ENCODE data around the gene CLEC2D. TPM values are rescaled to one million over a fixed set of nuclear protein-coding genes. Genes with fewer than 3 reads are reported as not detected.
"Not testable (repeated sequence)": the region's sequence is repeated elsewhere in the genome, so short reads cannot be mapped to it uniquely, and the experiment has no call there.

The CLEC2D gene
- total and polyA plus RNA-seq, 4 donors: 0.16 to 3.7 (median 3.0) TPM

- no peaks in the 10 kb centered on the region for H3K9me3 ChIP-seq (ENCODE audit: control insufficient read depth in 4 of 4, low read length in 3 of 4)
- H3K4me3 ChIP-seq (ENCODE audit: low read depth in 1 of 3, low read length in 3 of 3): no peak overlapping the region
- no peak overlapping the region for H3K9ac ChIP-seq (ENCODE audit: low read depth in 1 of 2, low read length in 2 of 2)
- H3K27ac ChIP-seq (ENCODE audit: low read depth in 1 of 2, low read length in 2 of 2): no peak overlapping the region
- no peaks in the 10 kb centered on the region for H3K36me3 ChIP-seq (ENCODE audit: control insufficient read depth in 4 of 4, insufficient read depth in 3 of 4, low read depth in 1 of 4, low read length in 3 of 4)
- peaks cover under 1 to 7% (median 4%) of the 10 kb centered on the region in 4 donors for H3K4me1 ChIP-seq (ENCODE audit: control insufficient read depth in 4 of 4, insufficient read depth in 4 of 4, low read length in 3 of 4)
- no peak for DNase-seq (ENCODE audit: low spot score)
- no peak for TF ChIP-seq NR2F2 (IDR thresholded peaks at IDR 0.05)
- no peak for TF ChIP-seq RXRA (IDR thresholded peaks at IDR 0.05)
- no peak for TF ChIP-seq CTCF (IDR thresholded peaks at IDR 0.05; ENCODE audit: low read depth, low read length, missing input control)
- TF ChIP-seq TAF1 (conservative IDR thresholded peaks at IDR 0.05): no peak
- TF ChIP-seq RAD21 (IDR thresholded peaks at IDR 0.05): no peak
- TF ChIP-seq GABPA (IDR thresholded peaks at IDR 0.05 in 1 of 2, conservative IDR thresholded peaks at IDR 0.05 in 1 of 2): no peak
- TF ChIP-seq ATF3 (IDR thresholded peaks at IDR 0.05): no peak
- no peak for TF ChIP-seq HNF4A (conservative IDR thresholded peaks at IDR 0.05)
- no peak for TF ChIP-seq YY1 (IDR thresholded peaks at IDR 0.05)
- TF ChIP-seq FOXA2 (IDR thresholded peaks at IDR 0.05): no peak
- no peak for TF ChIP-seq SP1 (IDR thresholded peaks at IDR 0.05)
- TF ChIP-seq FOXA1 (IDR thresholded peaks at IDR 0.05): no peak
- H3K27me3 ChIP-seq (ENCODE audit: control insufficient read depth in 4 of 4, insufficient read depth in 4 of 4, low read length in 3 of 4): no peaks in the 10 kb centered on the region
Measured at GRCh38 chr12:9643266-9643660, 26.2 kb upstream of the CLEC2D start.

- H3K27ac ChIP-seq (ENCODE audit: low read depth in 1 of 2, low read length in 2 of 2); H3K36me3 ChIP-seq (ENCODE audit: control insufficient read depth in 4 of 4, insufficient read depth in 3 of 4, low read depth in 1 of 4, low read length in 3 of 4); H3K4me3 ChIP-seq (ENCODE audit: low read depth in 1 of 3, low read length in 3 of 3); H3K9ac ChIP-seq (ENCODE audit: low read depth in 1 of 2, low read length in 2 of 2); H3K9me3 ChIP-seq (ENCODE audit: control insufficient read depth in 4 of 4, low read length in 3 of 4); DNase-seq (ENCODE audit: low spot score); H3K27me3 ChIP-seq (ENCODE audit: control insufficient read depth in 4 of 4, insufficient read depth in 4 of 4, low read length in 3 of 4): not testable (repeated sequence)
- H3K4me1 ChIP-seq (ENCODE audit: control insufficient read depth in 4 of 4, insufficient read depth in 4 of 4, low read length in 3 of 4): peaks cover 3 to 12% (median 8%) of the 10 kb centered on the region in 4 donors
- 87% methylated on average over 1 of the region's 1 CpG for WGBS
Measured at GRCh38 chr12:9644985-9645551, 24.4 kb upstream of the CLEC2D start.

- 51% methylated on average over 13 of the region's 13 CpGs for WGBS
- DNase-seq (ENCODE audit: low spot score): no peak
- Histone ChIP-seq H3K27me3 (ENCODE audit: control insufficient read depth in 4 of 4, insufficient read depth in 4 of 4, low read length in 3 of 4) (no peaks in the 10 kb centered on the region), H3K4me1 (ENCODE audit: control insufficient read depth in 4 of 4, insufficient read depth in 4 of 4, low read length in 3 of 4) (peaks cover 3 to 12% (median 8%) of the 10 kb centered on the region in 4 donors), H3K9ac (ENCODE audit: low read depth in 1 of 2, low read length in 2 of 2) (peak overlapping the region; percentile 62 to 75), H3K36me3 (ENCODE audit: control insufficient read depth in 4 of 4, insufficient read depth in 3 of 4, low read depth in 1 of 4, low read length in 3 of 4) (no peaks in the 10 kb centered on the region), H3K9me3 (ENCODE audit: control insufficient read depth in 4 of 4, low read length in 3 of 4) (no peaks in the 10 kb centered on the region), H3K27ac (ENCODE audit: low read depth in 1 of 2, low read length in 2 of 2) (peak overlapping the region; percentile 74 to 75), H3K4me3 (ENCODE audit: low read depth in 1 of 3, low read length in 3 of 3) (peak overlapping the region in 2 of 3 donors; percentile 64 to 78)
- no peak for TF ChIP-seq NR2F2 (IDR thresholded peaks at IDR 0.05)
- no peak for TF ChIP-seq ATF3 (IDR thresholded peaks at IDR 0.05)
- no peak for TF ChIP-seq FOXA1 (IDR thresholded peaks at IDR 0.05)
- TF ChIP-seq CTCF (IDR thresholded peaks at IDR 0.05; ENCODE audit: low read depth, low read length, missing input control): no peak
- no peak for TF ChIP-seq FOXA2 (IDR thresholded peaks at IDR 0.05)
- no peak for TF ChIP-seq YY1 (IDR thresholded peaks at IDR 0.05)
- TF ChIP-seq EGR1 (IDR thresholded peaks at IDR 0.05; ENCODE audit: low read depth in 2 of 2): no peak
- no peak for TF ChIP-seq TAF1 (conservative IDR thresholded peaks at IDR 0.05)
- no peak for TF ChIP-seq GABPA (IDR thresholded peaks at IDR 0.05 in 1 of 2, conservative IDR thresholded peaks at IDR 0.05 in 1 of 2)
- TF ChIP-seq ZBTB33 (IDR thresholded peaks at IDR 0.05): no peak
Measured at GRCh38 chr12:9646794-9647781, 22.4 kb upstream of the CLEC2D start.

Data from liver (tissue), 9 donors.